Measurements from ENCODE around the gene C17orf100. TPM values are rescaled to one million over a fixed set of nuclear protein-coding genes. Genes with fewer than 3 reads are reported as not detected.

C17orf100 gene
- 0.44 and 0.76 TPM in 2 replicates for total RNA-seq (2012; rRNA removed)

GRCh38 chr17:6651354-6651918, at the start of gene C17orf100, which contains the start of gene MED31:
Gene C17orf100, plus strand, starts transcription at chr17:6651762. Its CDS starts 152 bp downstream, at chr17:6651914.
Gene MED31, minus strand, starts transcription at chr17:6651605. Its CDS starts 77 bp downstream, at chr17:6651528.
- Histone ChIP-seq H3K4me2 (ENCODE audit: low read length) (peak within 1 kb of the TSS; percentile 85), H3K9me3 (replicated peaks; ENCODE audit: low read length) (no peaks in the 10 kb centered on the region), H3K36me3 (ENCODE audit: insufficient read depth, low read length) (peaks cover 26% of the 10 kb centered on the region), H3K27me3 (ENCODE audit: control insufficient read depth, insufficient read depth, low read length) (peaks cover 19% of the 10 kb centered on the region), H3K9ac (ENCODE audit: low read depth, low read length) (peak within 1 kb of the TSS; percentile 90), H3K4me1 (ENCODE audit: control insufficient read depth, insufficient read depth, low read length) (peaks cover 21% of the 10 kb centered on the region), H3K4me3 (ENCODE audit: low read length) (peak within 1 kb of the TSS; percentile 77)

GRCh38 chr17:6602141-6602540, 49.4 kb upstream of the C17orf100 start:
- H3K36me3 ChIP-seq (ENCODE audit: insufficient read depth, low read length) = peaks cover 62% of the 10 kb centered on the region
- H3K4me3 ChIP-seq (ENCODE audit: low read length) = no peak overlapping the region

GRCh38 chr17:6603744-6604325, 47.7 kb upstream of the C17orf100 start:
- Histone ChIP-seq H3K4me3 (ENCODE audit: low read length) (no peak overlapping the region), H3K4me1 (ENCODE audit: control insufficient read depth, insufficient read depth, low read length) (peaks cover 7% of the 10 kb centered on the region), H3K36me3 (ENCODE audit: insufficient read depth, low read length) (peaks cover 69% of the 10 kb centered on the region), H3K9me3 (replicated peaks; ENCODE audit: low read length) (no peaks in the 10 kb centered on the region), H3K4me2 (ENCODE audit: low read length) (no peak overlapping the region), H3K27me3 (ENCODE audit: control insufficient read depth, insufficient read depth, low read length) (no peaks in the 10 kb centered on the region), H3K9ac (ENCODE audit: low read depth, low read length) (no peak overlapping the region)

More at GRCh38 chr17:6602141-6602540, 49.4 kb upstream of the C17orf100 start:
- H3K9ac ChIP-seq (ENCODE audit: low read depth, low read length) = no peak overlapping the region
- no peaks in the 10 kb centered on the region for H3K27me3 ChIP-seq (ENCODE audit: control insufficient read depth, insufficient read depth, low read length)
- peaks cover 15% of the 10 kb centered on the region for H3K4me1 ChIP-seq (ENCODE audit: control insufficient read depth, insufficient read depth, low read length)
- no peaks in the 10 kb centered on the region for H3K9me3 ChIP-seq (replicated peaks; ENCODE audit: low read length)
- H3K4me2 ChIP-seq (ENCODE audit: low read length) = no peak overlapping the region

GRCh38 chr17:6605142-6605541, 46.4 kb upstream of the C17orf100 start:
- Histone ChIP-seq H3K9ac (ENCODE audit: low read depth, low read length) (no peak overlapping the region), H3K36me3 (ENCODE audit: insufficient read depth, low read length) (peaks cover 68% of the 10 kb centered on the region), H3K9me3 (replicated peaks; ENCODE audit: low read length) (no peaks in the 10 kb centered on the region), H3K4me1 (ENCODE audit: control insufficient read depth, insufficient read depth, low read length) (peaks cover 9% of the 10 kb centered on the region), H3K4me2 (ENCODE audit: low read length) (no peak overlapping the region), H3K27me3 (ENCODE audit: control insufficient read depth, insufficient read depth, low read length) (no peaks in the 10 kb centered on the region), H3K4me3 (ENCODE audit: low read length) (no peak overlapping the region)

- peaks cover 54% of the 10 kb centered on the region for H3K36me3 ChIP-seq (ENCODE audit: insufficient read depth, low read length)
- H3K27me3 ChIP-seq (ENCODE audit: control insufficient read depth, insufficient read depth, low read length) = no peaks in the 10 kb centered on the region
- no peak overlapping the region for H3K4me2 ChIP-seq (ENCODE audit: low read length)
- no peak overlapping the region for H3K9ac ChIP-seq (ENCODE audit: low read depth, low read length)
- H3K4me1 ChIP-seq (ENCODE audit: control insufficient read depth, insufficient read depth, low read length) = peaks cover 9% of the 10 kb centered on the region
- no peaks in the 10 kb centered on the region for H3K9me3 ChIP-seq (replicated peaks; ENCODE audit: low read length)
- H3K4me3 ChIP-seq (ENCODE audit: low read length) = no peak overlapping the region
Observed at GRCh38 chr17:6608321-6608720, 43.2 kb upstream of the C17orf100 start.

GRCh38 chr17:6610011-6610410, 41.6 kb upstream of the C17orf100 start:
- no peak overlapping the region for H3K4me3 ChIP-seq (ENCODE audit: low read length)
- H3K36me3 ChIP-seq (ENCODE audit: insufficient read depth, low read length) = peaks cover 53% of the 10 kb centered on the region
- H3K9ac ChIP-seq (ENCODE audit: low read depth, low read length) = no peak overlapping the region

DNA sequence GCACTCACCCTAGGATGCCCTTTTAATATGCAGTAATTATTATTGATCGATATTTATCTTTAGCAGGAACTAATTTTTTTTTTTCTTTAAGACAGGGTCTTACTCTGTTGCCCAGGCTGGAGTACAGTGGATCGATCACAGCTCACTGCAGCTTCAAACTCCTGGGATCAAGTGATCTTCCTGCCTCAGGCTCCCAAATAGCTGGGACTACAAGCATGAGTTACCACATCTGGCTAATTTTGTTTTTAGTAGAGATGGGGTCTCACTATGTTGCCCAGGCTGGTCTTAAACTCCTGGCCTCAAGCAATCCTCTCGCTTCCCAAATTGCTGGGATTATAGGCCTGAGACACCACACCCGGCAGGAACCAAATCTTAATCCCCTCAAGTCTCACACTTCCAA, 40.3 kb upstream of the C17orf100 start:
- H3K9me3 ChIP-seq (replicated peaks; ENCODE audit: low read length) = no peaks in the 10 kb centered on the region
- no peak overlapping the region for H3K4me3 ChIP-seq (ENCODE audit: low read length)
- H3K36me3 ChIP-seq (ENCODE audit: insufficient read depth, low read length) = peaks cover 47% of the 10 kb centered on the region
- H3K9ac ChIP-seq (ENCODE audit: low read depth, low read length) = no peak overlapping the region
- H3K4me2 ChIP-seq (ENCODE audit: low read length) = no peak overlapping the region
- H3K27me3 ChIP-seq (ENCODE audit: control insufficient read depth, insufficient read depth, low read length) = no peaks in the 10 kb centered on the region
- H3K4me1 ChIP-seq (ENCODE audit: control insufficient read depth, insufficient read depth, low read length) = peaks cover 9% of the 10 kb centered on the region

More at GRCh38 chr17:6610011-6610410, 41.6 kb upstream of the C17orf100 start:
- Histone ChIP-seq H3K9me3 (replicated peaks; ENCODE audit: low read length) (no peaks in the 10 kb centered on the region), H3K4me2 (ENCODE audit: low read length) (no peak overlapping the region), H3K4me1 (ENCODE audit: control insufficient read depth, insufficient read depth, low read length) (peaks cover 9% of the 10 kb centered on the region), H3K27me3 (ENCODE audit: control insufficient read depth, insufficient read depth, low read length) (no peaks in the 10 kb centered on the region)

GRCh38 chr17:6623941-6624340, 27.6 kb upstream of the C17orf100 start:
- peaks cover 73% of the 10 kb centered on the region for H3K36me3 ChIP-seq (ENCODE audit: insufficient read depth, low read length)
- no peak overlapping the region for H3K4me3 ChIP-seq (ENCODE audit: low read length)
- peaks cover 22% of the 10 kb centered on the region for H3K4me1 ChIP-seq (ENCODE audit: control insufficient read depth, insufficient read depth, low read length)
- H3K9me3 ChIP-seq (replicated peaks; ENCODE audit: low read length) = no peaks in the 10 kb centered on the region
- no peaks in the 10 kb centered on the region for H3K27me3 ChIP-seq (ENCODE audit: control insufficient read depth, insufficient read depth, low read length)
- H3K9ac ChIP-seq (ENCODE audit: low read depth, low read length) = no peak overlapping the region
- H3K4me2 ChIP-seq (ENCODE audit: low read length) = peak overlapping the region; percentile 5

DNA sequence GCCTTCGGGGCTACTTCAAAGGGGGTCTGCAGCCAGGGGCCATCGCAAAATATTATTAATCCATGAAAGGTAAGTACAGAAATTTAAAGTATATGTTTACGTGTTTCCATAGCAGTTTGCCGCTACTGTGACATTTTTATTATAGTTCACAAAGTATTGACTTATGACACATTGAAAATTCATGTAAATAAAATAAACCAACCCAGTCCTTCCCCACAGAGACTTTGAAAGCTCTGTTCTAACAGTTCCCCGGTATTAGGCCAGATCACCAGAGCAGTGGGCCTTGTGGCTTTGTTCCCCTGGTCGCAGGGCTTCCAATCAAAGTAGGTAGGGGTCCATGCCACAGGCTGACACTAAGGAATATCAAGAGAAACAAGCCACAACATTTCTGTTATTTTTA, 24.9 kb upstream of the C17orf100 start:
- peaks cover 22% of the 10 kb centered on the region for H3K4me1 ChIP-seq (ENCODE audit: control insufficient read depth, insufficient read depth, low read length)
- no peaks in the 10 kb centered on the region for H3K9me3 ChIP-seq (replicated peaks; ENCODE audit: low read length)
- no peaks in the 10 kb centered on the region for H3K27me3 ChIP-seq (ENCODE audit: control insufficient read depth, insufficient read depth, low read length)
- H3K9ac ChIP-seq (ENCODE audit: low read depth, low read length) = no peak overlapping the region
- H3K4me2 ChIP-seq (ENCODE audit: low read length) = peak overlapping the region; percentile 42
- H3K36me3 ChIP-seq (ENCODE audit: insufficient read depth, low read length) = peaks cover 65% of the 10 kb centered on the region
- H3K4me3 ChIP-seq (ENCODE audit: low read length) = no peak overlapping the region

GRCh38 chr17:6627019-6627418, 24.5 kb upstream of the C17orf100 start:
- H3K9ac ChIP-seq (ENCODE audit: low read depth, low read length) = no peak overlapping the region
- peak overlapping the region; percentile 42 for H3K4me2 ChIP-seq (ENCODE audit: low read length)
- H3K9me3 ChIP-seq (replicated peaks; ENCODE audit: low read length) = no peaks in the 10 kb centered on the region
- H3K36me3 ChIP-seq (ENCODE audit: insufficient read depth, low read length) = peaks cover 61% of the 10 kb centered on the region
- peaks cover 22% of the 10 kb centered on the region for H3K4me1 ChIP-seq (ENCODE audit: control insufficient read depth, insufficient read depth, low read length)
- no peak overlapping the region for H3K4me3 ChIP-seq (ENCODE audit: low read length)
- no peaks in the 10 kb centered on the region for H3K27me3 ChIP-seq (ENCODE audit: control insufficient read depth, insufficient read depth, low read length)

- Histone ChIP-seq H3K9ac (ENCODE audit: low read depth, low read length) (no peak overlapping the region), H3K9me3 (replicated peaks; ENCODE audit: low read length) (no peaks in the 10 kb centered on the region), H3K4me3 (ENCODE audit: low read length) (no peak overlapping the region), H3K4me2 (ENCODE audit: low read length) (no peak overlapping the region), H3K27me3 (ENCODE audit: control insufficient read depth, insufficient read depth, low read length) (no peaks in the 10 kb centered on the region), H3K4me1 (ENCODE audit: control insufficient read depth, insufficient read depth, low read length) (peaks cover 10% of the 10 kb centered on the region), H3K36me3 (ENCODE audit: insufficient read depth, low read length) (peaks cover 60% of the 10 kb centered on the region)
Observed at GRCh38 chr17:6630390-6630789, 21.2 kb upstream of the C17orf100 start.

GRCh38 chr17:6632530-6632929, 19.0 kb upstream of the C17orf100 start:
- no peak overlapping the region for H3K9ac ChIP-seq (ENCODE audit: low read depth, low read length)
- H3K36me3 ChIP-seq (ENCODE audit: insufficient read depth, low read length) = peaks cover 47% of the 10 kb centered on the region
- H3K4me1 ChIP-seq (ENCODE audit: control insufficient read depth, insufficient read depth, low read length) = peaks cover under 1% of the 10 kb centered on the region
- no peak overlapping the region for H3K4me2 ChIP-seq (ENCODE audit: low read length)
- no peak overlapping the region for H3K4me3 ChIP-seq (ENCODE audit: low read length)
- H3K9me3 ChIP-seq (replicated peaks; ENCODE audit: low read length) = no peaks in the 10 kb centered on the region
- H3K27me3 ChIP-seq (ENCODE audit: control insufficient read depth, insufficient read depth, low read length) = no peaks in the 10 kb centered on the region

Measured in skeletal muscle satellite cell (primary cell).